KMS-11 (cell line): ENCODE measurements around the gene CCDC86.

ENCODE experiments used
- H2AFZ ChIP-seq: fragments of 200-600 bp; sonication (generic); 2 replicates; pipeline ENCODE4 v1.6.1; 2016; ENCODE audit warnings: antibody characterized with exemption, mixed run types, low read depth
- H3K27ac ChIP-seq: fragments of 200-600 bp; sonication (generic); 2 replicates; pipeline ENCODE4 v1.6.1; 2016; ENCODE audit warnings: mild to moderate bottlenecking, mixed run types
- H3K27me3 ChIP-seq: fragments of 200-600 bp; sonication (generic); 2 replicates; pipeline ENCODE4 v1.6.1; 2017; ENCODE audit warnings: mild to moderate bottlenecking, low read depth, mixed run types, moderate library complexity; ENCODE audit not compliant: insufficient read depth
- H3K36me3 ChIP-seq: fragments of 200-600 bp; sonication (generic); 2 replicates; pipeline ENCODE4 v1.6.1; 2017; ENCODE audit warnings: mild to moderate bottlenecking, mixed run types; ENCODE audit not compliant: insufficient read depth
- H3K4me1 ChIP-seq: fragments of 200-600 bp; sonication (generic); 2 replicates; pipeline ENCODE4 v1.6.1; 2016; ENCODE audit warnings: mild to moderate bottlenecking, low read depth, mixed run types; ENCODE audit not compliant: poor library complexity, severe bottlenecking
- H3K4me2 ChIP-seq: fragments of 200-600 bp; sonication (generic); 2 replicates; pipeline ENCODE4 v1.7.0; 2016; ENCODE audit warnings: mild to moderate bottlenecking, mixed run types
- H3K4me3 ChIP-seq: fragments of 200-600 bp; sonication (generic); IDR thresholded peaks from 2 replicates; pipeline ENCODE4 v1.6.1; 2017; ENCODE audit warnings: low read depth, low read length, mixed read lengths; ENCODE audit not compliant: insufficient read depth
- H3K79me2 ChIP-seq: fragments of 200-600 bp; sonication (generic); 2 replicates; pipeline ENCODE4 v1.6.1; 2016; ENCODE audit warnings: low read depth, mixed run types; ENCODE audit not compliant: insufficient read depth
- H3K9ac ChIP-seq: fragments of 200-600 bp; sonication (generic); 2 replicates; pipeline ENCODE4 v1.6.1; 2016; ENCODE audit warnings: mild to moderate bottlenecking, mixed run types
- H4K20me1 ChIP-seq: fragments of 200-600 bp; sonication (generic); 2 replicates; pipeline ENCODE4 v1.6.1; 2016; ENCODE audit warnings: mild to moderate bottlenecking, mixed run types; ENCODE audit not compliant: insufficient read depth
- TF ChIP-seq, protein P1 (sequence below): fragments of 200-600 bp; sonication (generic); conservative IDR thresholded peaks from 2 replicates; pipeline ENCODE4 v1.6.1; 2017; ENCODE audit warnings: low read depth, mild to moderate bottlenecking, antibody characterized with exemption, low read length, moderate library complexity, mixed read lengths

CCDC86 gene

DNA sequence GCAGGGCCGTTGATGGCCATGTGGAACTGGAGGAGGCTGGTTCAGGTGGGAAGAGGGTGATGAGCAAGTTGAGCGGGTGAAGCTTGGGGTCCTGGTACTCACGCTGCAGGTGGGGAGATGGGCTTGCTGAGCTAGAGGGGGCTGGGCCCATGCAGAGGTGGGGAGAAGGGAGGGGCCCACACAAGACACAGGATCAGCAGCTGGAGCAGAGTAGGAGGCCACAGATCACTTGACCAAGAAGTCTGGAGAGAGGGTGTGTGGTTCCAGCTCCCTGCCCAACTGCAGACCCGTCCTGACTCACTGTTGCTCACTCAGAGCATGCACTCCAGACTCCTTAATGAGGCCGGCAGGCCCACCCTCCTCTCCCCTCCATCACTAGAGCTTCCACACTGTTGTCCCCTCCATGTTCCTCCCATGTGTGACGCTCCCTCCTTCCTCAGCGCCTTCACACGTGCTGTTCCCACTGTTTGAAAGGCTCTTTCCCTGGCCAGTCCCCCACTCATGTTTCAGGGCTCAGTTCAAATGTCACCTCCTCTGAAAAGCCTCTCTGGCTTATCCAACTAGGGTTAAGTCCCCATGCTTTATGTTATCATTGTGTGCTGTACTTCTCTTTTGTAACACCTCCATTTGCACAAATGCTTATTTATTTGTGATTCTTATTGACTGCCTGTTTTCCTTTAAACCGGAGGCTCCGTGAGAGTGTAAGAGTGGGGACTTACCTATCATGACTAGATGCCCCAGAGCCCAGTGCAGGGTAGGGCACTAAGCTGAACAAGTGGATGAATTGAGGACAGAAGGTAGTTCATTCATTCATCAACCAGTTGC lies 2.3 kb downstream of the CCDC86 start:
- Histone ChIP-seq H2AFZ (no peak overlapping the region), H3K9ac (peak overlapping the region; percentile 92; the same call in 1 of the 2 replicates), H3K27ac (no peak overlapping the region), H4K20me1 (no peaks in the 10 kb centered on the region), H3K27me3 (no peaks in the 10 kb centered on the region), H3K79me2 (peaks cover 67% of the 10 kb centered on the region), H3K4me1 (peaks cover 44% of the 10 kb centered on the region), H3K4me2 (peak overlapping the region; percentile 81), H3K36me3 (no peaks in the 10 kb centered on the region; the same call in 1 of the 2 replicates), H3K4me3 (peak overlapping the region; percentile 37)
- TF ChIP-seq, protein P1, sequence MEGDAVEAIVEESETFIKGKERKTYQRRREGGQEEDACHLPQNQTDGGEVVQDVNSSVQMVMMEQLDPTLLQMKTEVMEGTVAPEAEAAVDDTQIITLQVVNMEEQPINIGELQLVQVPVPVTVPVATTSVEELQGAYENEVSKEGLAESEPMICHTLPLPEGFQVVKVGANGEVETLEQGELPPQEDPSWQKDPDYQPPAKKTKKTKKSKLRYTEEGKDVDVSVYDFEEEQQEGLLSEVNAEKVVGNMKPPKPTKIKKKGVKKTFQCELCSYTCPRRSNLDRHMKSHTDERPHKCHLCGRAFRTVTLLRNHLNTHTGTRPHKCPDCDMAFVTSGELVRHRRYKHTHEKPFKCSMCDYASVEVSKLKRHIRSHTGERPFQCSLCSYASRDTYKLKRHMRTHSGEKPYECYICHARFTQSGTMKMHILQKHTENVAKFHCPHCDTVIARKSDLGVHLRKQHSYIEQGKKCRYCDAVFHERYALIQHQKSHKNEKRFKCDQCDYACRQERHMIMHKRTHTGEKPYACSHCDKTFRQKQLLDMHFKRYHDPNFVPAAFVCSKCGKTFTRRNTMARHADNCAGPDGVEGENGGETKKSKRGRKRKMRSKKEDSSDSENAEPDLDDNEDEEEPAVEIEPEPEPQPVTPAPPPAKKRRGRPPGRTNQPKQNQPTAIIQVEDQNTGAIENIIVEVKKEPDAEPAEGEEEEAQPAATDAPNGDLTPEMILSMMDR: no peak

- H2AFZ ChIP-seq: no peak overlapping the region
- H3K4me2 ChIP-seq: peak overlapping the region; percentile 81
- no peaks in the 10 kb centered on the region; the same call in 1 of the 2 replicates for H3K36me3 ChIP-seq
- no peaks in the 10 kb centered on the region for H3K27me3 ChIP-seq
- no peak overlapping the region for H3K4me3 ChIP-seq
- no peak overlapping the region for H3K27ac ChIP-seq
- H3K9ac ChIP-seq: no peak overlapping the region; the same call in 1 of the 2 replicates
- H3K4me1 ChIP-seq: peaks cover 38% of the 10 kb centered on the region
- TF ChIP-seq, protein P1: no peak
- H4K20me1 ChIP-seq: no peaks in the 10 kb centered on the region
- H3K79me2 ChIP-seq: peaks cover 67% of the 10 kb centered on the region
These were observed 2.9 kb downstream of the CCDC86 start for GRCh38 chr11:60844870-60845221.

DNA sequence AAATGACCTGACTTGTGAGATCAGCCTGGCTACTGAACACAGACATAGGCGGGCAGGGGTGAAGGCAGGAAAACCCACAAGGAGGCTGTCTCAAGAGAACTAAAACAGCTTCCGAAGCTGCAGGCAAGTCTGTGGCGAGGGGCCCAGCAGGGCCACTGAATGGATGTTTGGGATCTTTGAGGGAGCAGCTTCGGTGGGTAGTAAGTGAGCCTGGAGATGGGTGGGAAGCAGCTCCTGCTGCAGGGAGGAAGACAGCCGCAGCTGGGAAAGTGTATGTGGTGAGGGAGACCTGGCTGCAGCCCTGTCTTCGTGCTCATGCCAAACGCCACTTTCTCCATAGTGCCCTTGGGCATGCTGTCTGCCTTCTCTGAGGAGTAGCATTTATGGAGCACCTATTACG lies 3.4 kb downstream of the CCDC86 start:
- no peak overlapping the region for H3K9ac ChIP-seq
- peaks cover 67% of the 10 kb centered on the region for H3K79me2 ChIP-seq
- no peaks in the 10 kb centered on the region for H3K27me3 ChIP-seq
- no peaks in the 10 kb centered on the region; the same call in 1 of the 2 replicates for H3K36me3 ChIP-seq
- no peak overlapping the region for H2AFZ ChIP-seq
- H3K27ac ChIP-seq: no peak overlapping the region
- peak overlapping the region; percentile 81 for H3K4me2 ChIP-seq
- TF ChIP-seq, protein P1: no peak
- H3K4me3 ChIP-seq: no peak overlapping the region
- no peaks in the 10 kb centered on the region for H4K20me1 ChIP-seq
- H3K4me1 ChIP-seq: peaks cover 33% of the 10 kb centered on the region

DNA sequence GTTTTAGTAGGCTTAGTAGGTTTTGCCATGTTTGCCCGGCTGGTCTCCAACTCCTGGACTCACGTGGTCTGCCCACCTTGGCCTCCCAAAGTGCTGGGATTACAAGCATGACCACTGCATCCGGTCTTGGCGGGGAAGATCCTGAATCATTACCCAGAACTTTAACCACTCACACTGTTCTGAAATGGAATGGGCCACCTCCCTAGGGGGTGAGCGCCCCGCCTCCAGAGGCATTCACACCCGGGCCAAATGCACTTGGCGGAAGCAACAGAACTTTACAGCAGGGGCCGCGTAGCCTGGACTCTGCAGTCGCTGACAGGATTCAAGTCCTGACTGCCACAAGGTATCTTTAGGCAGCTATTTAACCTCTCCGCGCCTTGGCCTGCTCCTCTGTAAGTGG lies 5.4 kb downstream of the CCDC86 start:
- H3K9ac ChIP-seq: no peak overlapping the region
- no peak overlapping the region for H3K4me3 ChIP-seq
- no peaks in the 10 kb centered on the region for H4K20me1 ChIP-seq
- no peaks in the 10 kb centered on the region for H3K27me3 ChIP-seq
- H3K4me1 ChIP-seq: peaks cover 19% of the 10 kb centered on the region
- no peak overlapping the region for H3K27ac ChIP-seq
- peaks cover 56% of the 10 kb centered on the region for H3K79me2 ChIP-seq
- H3K4me2 ChIP-seq: no peak overlapping the region
- H3K36me3 ChIP-seq: peaks cover 6% of the 10 kb centered on the region; the same call in 1 of the 2 replicates
- TF ChIP-seq, protein P1: no peak
- H2AFZ ChIP-seq: no peak overlapping the region
